Activated T-helper 2 cell treated with anti-CD3 and anti-CD28 coated beads, Interferon-gamma antibody, Interleukin-2, Interleukin-4, amounts not matched to agents 10 μg/mL and 5 μg/mL and 100 μg/mL, durations not matched to agents 14 hours and 24 hours and 36 hours (primary cell): ENCODE measurements around the gene METTL23. TPM values are rescaled to one million over a fixed set of nuclear protein-coding genes. Genes with fewer than 3 reads are reported as not detected.
"Not testable (repeated sequence)": the region's sequence is repeated elsewhere in the genome, so short reads cannot be mapped to it uniquely, and the experiment has no call there.

Source experiments
- DNase-seq: peaks from one replicate; pipeline ENCODE4 v3.0.0; 2021; ENCODE audit warnings: low spot score
- H3K27ac Mint-ChIP-seq: one replicate; pipeline ENCODE4 v1.8.0; 2021; ENCODE audit warnings: mixed read lengths
- H3K27me3 Mint-ChIP-seq: one replicate; pipeline ENCODE4 v1.8.0; 2021; ENCODE audit warnings: low read depth, mixed read lengths
- H3K36me3 Mint-ChIP-seq: one replicate; pipeline ENCODE4 v1.8.0; 2021; ENCODE audit warnings: low read depth, mixed read lengths
- H3K4me1 Mint-ChIP-seq: one replicate; pipeline ENCODE4 v1.8.0; 2021; ENCODE audit warnings: low read depth, mixed read lengths
- H3K4me3 Mint-ChIP-seq: one replicate; pipeline ENCODE4 v1.8.0; 2021; ENCODE audit warnings: low read depth, mild to moderate bottlenecking, moderate library complexity, mixed read lengths
- H3K9me3 Mint-ChIP-seq: one replicate; pipeline ENCODE4 v1.8.0; 2021; ENCODE audit warnings: mixed read lengths
- intact Hi-C: fragments of 100-400 bp; cut with micrococcal nuclease; formaldehyde crosslinking; loops from one replicate; pipeline ENCODE4 v1.15.1; 2023
- total RNA-seq: library from RNA; stranded (reverse); gene quantifications from 2 replicates; pipeline ENCODE4 v1.2.3, GENCODE V29; 2022

METTL23 gene
- total RNA-seq, 1 donor from 2014 or later, result 32.1 TPM

DNA sequence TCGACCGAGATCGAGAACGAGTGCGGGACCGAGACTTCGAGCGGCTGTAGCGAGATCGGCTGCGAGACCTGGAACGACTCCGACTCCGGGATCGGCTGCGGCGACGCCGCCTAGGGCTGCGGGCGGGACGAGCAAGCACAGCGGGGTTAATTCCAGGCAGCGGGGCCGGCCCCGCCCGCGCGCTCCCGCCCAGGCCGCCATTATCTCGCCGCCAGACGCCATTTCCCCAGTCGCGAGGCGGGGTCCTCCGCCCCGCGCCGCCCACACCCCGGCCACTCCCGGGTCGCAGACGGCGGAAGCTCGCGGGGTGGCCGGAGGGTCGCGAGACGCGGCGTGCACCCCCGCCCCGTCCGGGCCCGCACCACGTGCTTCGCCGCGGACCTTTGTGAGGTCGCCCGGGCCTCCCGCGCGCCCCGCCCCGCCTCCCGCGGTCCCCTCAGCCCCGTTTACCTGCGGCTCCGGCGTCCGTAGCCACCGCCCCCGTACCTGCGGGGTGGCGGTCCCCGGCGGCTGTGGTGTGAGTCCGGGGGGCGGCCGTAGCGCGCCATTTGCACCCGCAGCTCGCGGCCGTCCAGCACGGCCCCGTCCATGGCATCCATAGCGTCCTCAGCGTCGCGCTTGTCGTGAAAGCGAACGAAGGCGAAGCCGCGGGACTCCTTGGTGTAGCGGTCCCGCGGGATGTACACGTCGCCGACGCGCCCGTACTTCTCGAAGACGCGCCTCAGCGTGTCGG is 9.9 kb downstream of the METTL23 start:
- peak; percentile 58 for DNase-seq
- peak overlapping the region; percentile 90 for H3K27ac Mint-ChIP-seq
- H3K9me3 Mint-ChIP-seq, result no peaks in the 10 kb centered on the region
- intact Hi-C loops, result loop anchor here (1.0 to 10.0 kb wide), 5 partner anchors 10 to 1388 kb away; partner anchors contain the start of genes JMJD6, METTL23, SEC14L1 and TMC6
- peaks cover 53% of the 10 kb centered on the region for H3K36me3 Mint-ChIP-seq
- H3K4me3 Mint-ChIP-seq, result peak overlapping the region; percentile 97
- no peaks in the 10 kb centered on the region for H3K27me3 Mint-ChIP-seq
- H3K4me1 Mint-ChIP-seq, result peaks cover 37% of the 10 kb centered on the region

DNA sequence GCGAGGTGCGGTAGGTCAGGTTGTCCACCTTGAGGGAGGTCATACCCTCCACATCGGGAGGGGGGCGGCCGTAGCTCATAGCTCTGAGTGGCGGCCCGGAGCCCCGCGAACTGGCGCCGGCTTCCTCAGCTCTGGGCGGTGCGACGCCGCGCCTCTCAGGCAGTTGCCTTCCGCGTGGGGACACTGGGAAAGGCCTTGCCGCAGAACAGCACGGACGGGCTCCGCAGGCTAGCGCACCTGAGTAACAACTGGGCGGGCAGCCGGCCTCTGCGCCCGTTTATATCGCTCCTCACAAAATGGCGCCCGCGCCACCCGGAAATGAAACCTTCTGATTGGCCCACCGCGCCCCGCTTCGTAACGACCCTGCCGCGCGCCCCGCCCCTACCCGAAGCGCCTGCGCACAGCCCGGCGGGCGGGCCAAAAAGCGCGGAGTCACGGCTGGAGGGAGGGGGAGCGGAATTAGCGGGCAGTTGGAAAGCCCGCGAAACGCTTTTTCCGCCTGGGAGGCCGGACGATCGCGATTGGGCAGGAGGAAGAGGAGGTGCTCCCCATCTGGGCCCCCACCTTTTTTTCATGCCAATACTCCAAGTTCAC is 10.5 kb downstream of the METTL23 start, which contains the start of gene SRSF2:
SRSF2 (minus strand) TSS at position 250 of the 594 bp plus-strand sequence; CDS start at position 79, 171 bp downstream.
- H3K4me1 Mint-ChIP-seq, result peaks cover 34% of the 10 kb centered on the region
- no peaks in the 10 kb centered on the region for H3K27me3 Mint-ChIP-seq
- H3K36me3 Mint-ChIP-seq, result peaks cover 51% of the 10 kb centered on the region
- H3K4me3 Mint-ChIP-seq, result peak within 1 kb of the TSS; percentile 97
- intact Hi-C loops, result loop anchor here (1.0 to 10.0 kb wide), 5 partner anchors 11 to 1388 kb away; partner anchors contain the start of genes JMJD6, METTL23, SEC14L1 and TMC6
- peak; percentile 100 for DNase-seq
- no peaks in the 10 kb centered on the region for H3K9me3 Mint-ChIP-seq
- peak within 1 kb of the TSS; percentile 97 for H3K27ac Mint-ChIP-seq

DNA sequence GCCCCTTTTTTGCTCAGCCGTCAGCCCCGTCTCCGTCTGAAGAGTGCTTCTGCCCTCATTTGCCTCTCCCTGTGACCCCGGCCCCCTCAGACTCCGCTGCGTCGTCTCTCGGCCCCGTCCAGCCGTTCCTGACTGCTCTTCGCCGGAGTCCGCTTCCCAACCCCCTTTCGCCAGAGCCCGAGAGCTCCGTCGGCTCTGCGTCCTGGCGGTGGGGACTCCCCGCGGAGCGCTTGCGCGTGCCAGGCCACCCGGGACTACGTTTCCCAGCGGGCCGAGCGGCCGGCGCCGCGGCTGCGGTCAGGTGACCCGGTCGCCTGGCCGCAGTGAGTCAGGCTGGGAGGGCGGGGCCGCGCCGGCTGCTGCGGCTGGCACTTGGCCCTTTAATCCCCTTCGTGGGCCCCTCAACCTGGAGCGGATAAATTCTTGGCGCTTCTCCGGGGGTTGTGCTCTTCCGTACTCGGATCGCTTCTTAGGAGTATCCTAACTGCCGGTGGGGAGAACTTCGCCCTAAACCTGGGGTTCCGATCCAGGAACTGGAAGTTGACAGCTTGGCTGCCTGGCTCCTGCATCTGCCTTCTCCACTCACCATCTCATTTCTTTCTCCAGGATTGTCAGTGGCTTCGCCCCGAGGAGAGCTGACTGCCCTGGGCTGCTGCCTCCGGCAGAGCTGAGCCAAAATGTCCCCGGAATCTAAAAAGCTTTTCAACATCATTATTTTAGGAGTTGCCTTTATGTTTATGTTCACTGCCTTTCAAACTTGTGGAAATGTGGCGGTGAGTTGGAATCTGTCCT is 11.2 kb downstream of the METTL23 start, which contains the start of gene MFSD11:
MFSD11 (plus strand) TSS at position 444 of the 792 bp plus-strand sequence; CDS start at position 678, 234 bp downstream.
- DNase-seq, result peak; percentile 92
- intact Hi-C loops, result loop anchor here (1.0 to 10.0 kb wide), 6 partner anchors 12 to 1387 kb away; partner anchors contain the start of genes JMJD6, METTL23, SEC14L1 and TMC6
- no peaks in the 10 kb centered on the region for H3K9me3 Mint-ChIP-seq
- H3K4me3 Mint-ChIP-seq, result peak within 1 kb of the TSS; percentile 88
- peak within 1 kb of the TSS; percentile 97 for H3K27ac Mint-ChIP-seq
- no peaks in the 10 kb centered on the region for H3K27me3 Mint-ChIP-seq
- peaks cover 34% of the 10 kb centered on the region for H3K4me1 Mint-ChIP-seq
- H3K36me3 Mint-ChIP-seq, result peaks cover 46% of the 10 kb centered on the region

DNA sequence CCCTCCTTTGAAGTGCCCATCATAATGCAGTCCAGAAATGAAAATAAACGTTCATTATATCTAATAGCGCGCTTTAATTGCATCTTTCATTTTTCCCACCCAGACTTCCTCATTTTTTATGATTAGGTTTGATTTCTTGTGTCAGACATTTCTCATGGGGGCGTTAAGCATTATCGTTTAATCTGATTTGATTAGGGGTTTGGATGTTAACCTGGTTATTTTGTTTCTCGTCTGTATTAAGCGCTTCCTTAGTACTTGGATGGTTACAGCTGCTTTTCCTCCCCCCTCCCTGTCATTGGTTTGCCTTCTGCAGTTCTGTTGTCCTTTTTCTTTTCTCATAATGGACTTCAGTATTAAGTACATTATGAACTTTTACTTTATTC is 11.8 kb downstream of the METTL23 start:
- Mint-ChIP-seq H3K4me1 (peaks cover 29% of the 10 kb centered on the region), H3K4me3 (peak overlapping the region; percentile 88), H3K27ac (peak overlapping the region; percentile 97), H3K9me3 (no peaks in the 10 kb centered on the region), H3K36me3 (peaks cover 43% of the 10 kb centered on the region), H3K27me3 (no peaks in the 10 kb centered on the region)
- DNase-seq, result no peak
- intact Hi-C loops, result loop anchor here (2.0 to 10.0 kb wide), 4 partner anchors 14 to 1386 kb away; partner anchors contain the start of gene TMC6

DNA sequence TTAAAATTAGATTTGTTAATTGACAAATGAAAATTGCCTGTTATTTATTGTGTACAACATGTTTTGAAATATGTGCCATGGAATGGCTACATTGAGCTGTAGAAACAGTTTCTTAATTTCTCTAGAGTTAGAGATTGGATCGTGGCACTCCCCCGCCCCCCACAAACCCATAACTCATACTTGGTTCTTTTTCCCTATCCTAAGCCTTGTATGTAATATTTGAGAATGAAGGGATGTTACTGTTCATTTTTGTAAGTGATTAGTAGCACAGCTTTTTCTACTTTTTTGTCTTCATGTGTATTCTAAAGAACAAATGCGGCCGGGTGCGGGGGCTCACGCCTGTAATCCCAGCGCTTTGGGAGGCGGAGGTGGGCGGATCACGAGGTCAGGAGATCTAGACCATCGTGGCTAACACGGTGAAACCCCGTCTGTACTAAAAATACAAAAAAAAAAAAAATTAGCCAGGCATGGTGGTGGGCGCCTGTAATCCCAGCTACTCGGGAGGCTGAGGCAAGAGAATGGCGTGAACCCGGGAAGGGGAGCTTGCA is 13.0 kb downstream of the METTL23 start:
- peaks cover 41% of the 10 kb centered on the region for H3K36me3 Mint-ChIP-seq
- H3K9me3 Mint-ChIP-seq, H3K4me3 Mint-ChIP-seq, H3K27me3 Mint-ChIP-seq, H3K27ac Mint-ChIP-seq, DNase-seq: not testable (repeated sequence)
- peaks cover 19% of the 10 kb centered on the region for H3K4me1 Mint-ChIP-seq
- intact Hi-C loops, result loop anchor here (2.0 to 10.0 kb wide), 4 partner anchors 13 to 1385 kb away; partner anchors contain the start of gene TMC6

DNA sequence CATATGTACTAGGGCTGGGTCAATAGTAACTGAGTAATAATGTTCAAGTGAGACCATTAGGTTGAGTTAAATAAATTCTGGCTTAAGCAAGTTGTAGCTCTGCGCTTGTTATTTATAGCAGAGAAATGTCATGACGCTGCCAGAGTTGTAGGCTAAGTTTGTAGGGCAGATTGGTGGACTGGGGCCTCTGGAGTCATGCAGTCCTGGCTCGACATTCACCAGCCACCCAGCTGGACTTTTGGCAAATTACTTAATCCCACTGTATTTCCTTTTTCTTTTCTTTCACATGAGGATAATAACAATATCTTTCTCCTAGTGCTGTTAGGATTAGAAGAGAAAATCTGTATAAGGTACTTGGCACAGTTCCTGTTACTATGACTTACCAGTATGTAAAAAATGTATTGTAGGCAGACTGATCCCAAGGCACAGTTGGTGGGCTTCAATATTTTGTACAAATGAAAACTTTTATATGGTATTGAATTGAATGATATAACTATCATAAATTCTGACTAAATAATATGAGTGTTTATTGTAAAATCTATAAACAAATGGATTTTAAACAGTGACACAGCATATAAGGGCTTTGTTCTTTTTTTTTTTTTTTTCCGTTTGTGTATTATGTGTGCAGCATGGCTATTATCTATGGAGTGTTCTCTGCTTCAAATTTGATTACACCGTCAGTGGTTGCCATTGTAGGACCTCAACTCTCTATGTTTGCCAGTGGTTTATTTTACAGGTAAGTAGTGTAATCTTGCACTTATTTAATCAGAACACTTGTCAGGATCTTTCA is 13.9 kb downstream of the METTL23 start:
- peaks cover 19% of the 10 kb centered on the region for H3K4me1 Mint-ChIP-seq
- H3K27ac Mint-ChIP-seq, result no peak overlapping the region
- peaks cover 41% of the 10 kb centered on the region for H3K36me3 Mint-ChIP-seq
- H3K4me3 Mint-ChIP-seq, result no peak overlapping the region
- no peak for DNase-seq
- H3K9me3 Mint-ChIP-seq, result no peaks in the 10 kb centered on the region
- intact Hi-C loops, result no loop called here
- H3K27me3 Mint-ChIP-seq, result no peaks in the 10 kb centered on the region

DNA sequence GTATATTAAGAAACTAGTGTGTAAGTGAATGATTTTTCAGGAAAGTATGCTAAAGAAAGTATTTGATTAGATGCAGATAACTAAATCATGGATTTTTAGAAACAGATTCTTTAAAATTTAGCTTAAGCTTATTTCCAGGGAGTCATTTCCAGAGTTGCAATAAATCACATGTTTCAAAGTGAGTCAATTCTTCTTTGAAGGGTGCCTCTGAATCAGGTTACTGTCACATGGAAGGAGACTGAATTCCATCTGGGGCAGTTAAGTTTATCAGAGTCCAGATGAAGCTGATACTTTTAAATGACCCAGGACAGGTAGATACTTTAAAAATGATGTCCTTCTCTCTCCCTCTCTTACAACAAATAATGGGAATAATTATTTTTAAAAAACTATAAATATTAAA is 16.3 kb downstream of the METTL23 start:
- intact Hi-C loops, result no loop called here
- H3K4me3 Mint-ChIP-seq, result no peak overlapping the region
- no peaks in the 10 kb centered on the region for H3K9me3 Mint-ChIP-seq
- peaks cover 43% of the 10 kb centered on the region for H3K36me3 Mint-ChIP-seq
- no peak overlapping the region for H3K27ac Mint-ChIP-seq
- peaks cover 19% of the 10 kb centered on the region for H3K4me1 Mint-ChIP-seq
- DNase-seq, result no peak
- H3K27me3 Mint-ChIP-seq, result no peaks in the 10 kb centered on the region

DNA sequence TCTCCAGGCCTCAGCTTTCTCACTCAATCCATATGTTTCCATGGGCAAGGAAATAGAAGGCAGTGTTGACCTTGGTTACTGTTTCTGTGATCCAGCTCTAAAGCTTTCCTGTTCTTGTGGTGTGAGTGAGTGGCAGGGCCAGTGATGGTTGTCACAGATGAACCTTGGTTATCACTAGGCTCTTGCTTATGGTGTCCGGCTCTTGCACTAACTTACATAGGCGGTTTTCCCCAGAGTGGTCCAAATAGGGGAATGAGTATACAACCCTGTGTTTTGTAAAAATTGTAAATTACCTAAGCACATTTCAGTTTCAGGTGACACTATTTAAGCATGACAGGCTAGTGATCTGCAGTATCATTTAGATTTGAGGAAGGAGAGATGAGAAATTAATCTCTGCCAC is 18.1 kb downstream of the METTL23 start:
- H3K4me1 Mint-ChIP-seq, result peaks cover 5% of the 10 kb centered on the region
- intact Hi-C loops, result no loop called here
- no peak overlapping the region for H3K27ac Mint-ChIP-seq
- no peak overlapping the region for H3K4me3 Mint-ChIP-seq
- DNase-seq, result no peak
- no peaks in the 10 kb centered on the region for H3K27me3 Mint-ChIP-seq
- H3K36me3 Mint-ChIP-seq, result peaks cover 53% of the 10 kb centered on the region
- no peaks in the 10 kb centered on the region for H3K9me3 Mint-ChIP-seq

DNA sequence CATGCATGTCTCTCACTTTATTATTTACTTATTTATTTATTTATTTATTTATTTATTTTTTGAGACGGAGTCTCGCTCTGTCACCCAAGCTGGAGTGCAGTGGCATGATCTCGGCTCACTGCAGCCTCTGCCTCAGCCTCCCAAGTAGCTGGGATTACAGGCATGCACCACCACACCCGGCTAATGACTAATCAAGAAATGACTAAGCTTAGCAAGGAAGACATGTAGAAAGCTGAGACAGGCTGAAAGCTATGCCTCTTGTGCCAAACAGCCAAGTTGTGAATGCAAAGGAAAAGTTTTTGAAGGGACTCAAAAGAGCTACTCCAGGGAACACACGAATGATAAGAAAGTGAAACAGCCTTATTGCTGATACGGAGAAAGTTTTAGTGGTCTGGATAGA is 19.1 kb downstream of the METTL23 start:
- H3K27ac Mint-ChIP-seq, intact Hi-C loops, DNase-seq, H3K4me1 Mint-ChIP-seq, H3K9me3 Mint-ChIP-seq, H3K27me3 Mint-ChIP-seq, H3K4me3 Mint-ChIP-seq: not testable (repeated sequence)
- peaks cover 53% of the 10 kb centered on the region for H3K36me3 Mint-ChIP-seq

DNA sequence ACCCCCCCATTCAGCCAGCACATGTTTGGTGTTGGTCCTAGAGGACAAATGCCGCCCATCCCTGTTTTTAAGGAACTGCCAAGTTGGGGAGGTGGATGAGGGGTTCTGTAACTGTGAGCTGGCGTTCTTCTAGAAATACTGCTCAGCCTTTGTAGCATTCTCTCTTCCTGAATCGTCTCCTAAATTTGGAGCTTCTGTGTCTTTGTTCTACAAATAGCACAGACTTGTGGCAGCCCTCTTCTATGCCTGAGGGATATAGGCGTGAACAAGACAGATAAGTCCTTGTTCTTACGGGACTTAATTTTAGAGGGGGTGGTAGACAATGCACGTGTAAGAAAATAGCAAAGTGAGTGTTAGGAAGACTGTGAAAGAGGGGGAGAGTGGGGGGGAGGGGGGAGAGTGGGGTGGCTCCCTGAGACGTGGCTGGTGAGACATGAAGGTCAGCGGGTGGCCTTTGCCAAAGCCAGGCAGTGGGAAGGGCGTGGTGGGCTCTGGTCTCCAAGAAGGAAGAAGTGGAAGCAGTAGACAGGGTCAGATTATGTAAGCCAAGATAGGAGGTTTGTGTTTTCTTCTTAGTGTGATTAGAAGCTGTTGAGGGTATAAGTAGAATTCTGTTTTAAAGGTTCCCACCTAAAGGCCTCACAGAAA is 21.2 kb downstream of the METTL23 start:
- Mint-ChIP-seq H3K36me3 (peaks cover 50% of the 10 kb centered on the region), H3K27ac (no peak overlapping the region), H3K27me3 (no peaks in the 10 kb centered on the region), H3K9me3 (no peaks in the 10 kb centered on the region), H3K4me1 (peaks cover 8% of the 10 kb centered on the region), H3K4me3 (no peak overlapping the region)
- intact Hi-C loops, result no loop called here
- DNase-seq, result no peak

DNA sequence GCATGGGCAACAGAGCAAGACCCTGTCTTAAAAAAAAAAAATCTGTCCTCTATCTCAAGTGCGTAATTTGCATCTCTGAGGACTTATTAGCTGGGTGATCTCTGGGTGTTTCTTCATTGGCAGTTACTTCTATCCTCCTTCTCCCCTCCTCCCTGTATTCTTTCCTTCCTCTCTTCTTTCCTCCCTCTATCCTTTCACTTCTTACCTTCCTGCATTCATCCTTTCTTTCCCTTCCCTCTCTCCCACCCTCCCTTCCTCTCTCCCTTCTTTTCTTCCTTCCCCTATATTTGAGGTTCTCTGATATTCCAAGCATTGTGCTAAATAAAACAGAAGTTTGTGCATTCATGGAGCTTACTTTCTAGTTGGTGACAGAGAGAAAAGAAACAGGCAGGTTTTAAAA is 22.0 kb downstream of the METTL23 start:
- no peak overlapping the region for H3K4me3 Mint-ChIP-seq
- intact Hi-C loops, result no loop called here
- H3K4me1 Mint-ChIP-seq, result peaks cover 16% of the 10 kb centered on the region

More for the DNA sequence above, 22.0 kb downstream of the METTL23 start:
- no peak for DNase-seq
- H3K27me3 Mint-ChIP-seq, result no peaks in the 10 kb centered on the region
- H3K27ac Mint-ChIP-seq, result no peak overlapping the region
- no peaks in the 10 kb centered on the region for H3K9me3 Mint-ChIP-seq
- peaks cover 54% of the 10 kb centered on the region for H3K36me3 Mint-ChIP-seq
